Astrocyte (in vitro differentiated cells and primary cell): ENCODE data around the gene NEURL1. TPM values are rescaled to one million over a fixed set of nuclear protein-coding genes. Genes with fewer than 3 reads are reported as not detected.

Experiments used
- DNase-seq: peaks from one replicate; pipeline ENCODE4 v3.0.0-alpha.2; 2010; ENCODE audit warnings: low read depth
- FAIRE-seq: peaks from 2 replicates; lab custom pipeline; 2011; peaks lifted over from hg19 to GRCh38; lab: Jason Lieb, UNC
- H2AFZ ChIP-seq: 2 replicates; pipeline ENCODE4 v1.6.0; 2012; ENCODE audit warnings: low read depth, low read length, inconsistent platforms
- H3K27ac ChIP-seq: 2 replicates; pipeline ENCODE4 v1.5.1; 2011; ENCODE audit warnings: low read depth, low read length, inconsistent platforms
- H3K27me3 ChIP-seq: 2 replicates; pipeline ENCODE4 v1.6.0; 2011; ENCODE audit warnings: low read length, inconsistent platforms; ENCODE audit not compliant: insufficient read depth
- H3K36me3 ChIP-seq: 2 replicates; pipeline ENCODE4 v1.5.1; 2011; ENCODE audit warnings: low read length, inconsistent platforms; ENCODE audit not compliant: insufficient read depth
- H3K4me1 ChIP-seq: 2 replicates; pipeline ENCODE4 v1.5.1; 2011; ENCODE audit warnings: low read length, inconsistent platforms; ENCODE audit not compliant: insufficient read depth
- H3K4me2 ChIP-seq: 2 replicates; pipeline ENCODE4 v1.6.0; 2012; ENCODE audit warnings: low read length, inconsistent platforms
- H3K4me3 ChIP-seq: 2 replicates; pipeline ENCODE4 v1.5.1; 2011; ENCODE audit warnings: low read depth, mild to moderate bottlenecking, low read length, inconsistent platforms; ENCODE audit not compliant: insufficient read depth
- H3K79me2 ChIP-seq: 2 replicates; pipeline ENCODE4 v1.6.0; 2012; ENCODE audit warnings: mild to moderate bottlenecking, low read length, inconsistent platforms; ENCODE audit not compliant: insufficient read depth
- H3K9ac ChIP-seq: 2 replicates; pipeline ENCODE4 v1.6.0; 2012; ENCODE audit warnings: mild to moderate bottlenecking, low read length, inconsistent platforms
- H3K9me3 ChIP-seq: 2 replicates; pipeline ENCODE4 v1.5.1; 2012; ENCODE audit warnings: low read depth, mild to moderate bottlenecking, low read length, inconsistent platforms; ENCODE audit not compliant: insufficient read depth
- H4K20me1 ChIP-seq: 2 replicates; pipeline ENCODE4 v1.6.0; 2012; ENCODE audit warnings: low read length, inconsistent platforms; ENCODE audit not compliant: insufficient read depth
- H3K27ac Mint-ChIP-seq: one replicate; pipeline ENCODE4 v1.8.0; 2021; ENCODE audit warnings: mild to moderate bottlenecking, mixed read lengths; ENCODE audit not compliant: unreplicated experiment
- H3K27me3 Mint-ChIP-seq: one replicate; pipeline ENCODE4 v1.8.0; 2021; ENCODE audit warnings: low read depth, mixed read lengths; ENCODE audit not compliant: unreplicated experiment
- H3K36me3 Mint-ChIP-seq: one replicate; pipeline ENCODE4 v1.8.0; 2021; ENCODE audit warnings: low read depth, mixed read lengths; ENCODE audit not compliant: unreplicated experiment
- H3K4me1 Mint-ChIP-seq: one replicate; pipeline ENCODE4 v1.8.0; 2021; ENCODE audit warnings: low read depth, mixed read lengths; ENCODE audit not compliant: unreplicated experiment
- H3K4me3 Mint-ChIP-seq: one replicate; pipeline ENCODE4 v1.8.0; 2021; ENCODE audit warnings: mild to moderate bottlenecking, moderate library complexity, mixed read lengths; ENCODE audit not compliant: unreplicated experiment
- H3K9me3 Mint-ChIP-seq: one replicate; pipeline ENCODE4 v1.8.0; 2021; ENCODE audit warnings: mild to moderate bottlenecking, mixed read lengths; ENCODE audit not compliant: unreplicated experiment
- CTCF ChIP-seq: IDR thresholded peaks from 2 replicates; pipeline ENCODE4 v1.5.1; 2011; ENCODE audit warnings: low read depth, mild to moderate bottlenecking, inconsistent platforms, low read length, moderate library complexity; ENCODE audit not compliant: insufficient read depth
- EZH2 ChIP-seq: IDR thresholded peaks from 2 replicates; pipeline ENCODE4 v1.6.1; 2012; ENCODE audit warnings: mild to moderate bottlenecking, low read length, inconsistent platforms; ENCODE audit not compliant: insufficient read depth
- total RNA-seq: library from RNA; stranded (reverse); gene quantifications from 2 replicates; pipeline ENCODE4 v1.2.1, GENCODE V29; 2021

The NEURL1 gene
- total RNA-seq, 1 donor from 2014 or later = 1.5 TPM

GRCh38 chr10:103584216-103585010 lies 90.9 kb downstream of the NEURL1 start:
- FAIRE-seq (no peak), DNase-seq (no peak)
- no peak overlapping the region for H3K27ac Mint-ChIP-seq
- H3K9me3 Mint-ChIP-seq = peaks cover 14% of the 10 kb centered on the region
- peaks cover 4% of the 10 kb centered on the region for H3K4me1 Mint-ChIP-seq
- no peaks in the 10 kb centered on the region for H3K4me1 ChIP-seq
- peak; percentile 81 for TF ChIP-seq EZH2
- TF ChIP-seq CTCF = no peak
- peaks cover 8% of the 10 kb centered on the region for H3K9me3 ChIP-seq
- no peak overlapping the region for H3K9ac ChIP-seq
- peaks cover 52% of the 10 kb centered on the region for H3K27me3 ChIP-seq
- peaks cover 45% of the 10 kb centered on the region for H3K27me3 Mint-ChIP-seq
- H2AFZ ChIP-seq = peak overlapping the region; percentile 60
- no peaks in the 10 kb centered on the region for H3K79me2 ChIP-seq
- H3K36me3 Mint-ChIP-seq = peaks cover 7% of the 10 kb centered on the region
- no peaks in the 10 kb centered on the region for H3K36me3 ChIP-seq
- H3K27ac ChIP-seq = no peak overlapping the region
- H3K4me3 ChIP-seq = peak overlapping the region; percentile 42
- H4K20me1 ChIP-seq = no peaks in the 10 kb centered on the region
- peak overlapping the region; percentile 59 for H3K4me2 ChIP-seq
- no peak overlapping the region for H3K4me3 Mint-ChIP-seq

- DNase-seq (no peak), FAIRE-seq (no peak)
- H3K27me3 Mint-ChIP-seq = peaks cover 45% of the 10 kb centered on the region
- Histone ChIP-seq H3K4me2 (peak overlapping the region; percentile 59), H3K4me1 (no peaks in the 10 kb centered on the region), H3K27me3 (peaks cover 48% of the 10 kb centered on the region), H3K9me3 (peaks cover 8% of the 10 kb centered on the region), H2AFZ (peak overlapping the region; percentile 60), H3K36me3 (no peaks in the 10 kb centered on the region), H3K9ac (no peak overlapping the region), H3K79me2 (no peaks in the 10 kb centered on the region), H3K27ac (no peak overlapping the region), H4K20me1 (no peaks in the 10 kb centered on the region), H3K4me3 (no peak overlapping the region)
- H3K9me3 Mint-ChIP-seq = peaks cover 14% of the 10 kb centered on the region
- peaks cover 4% of the 10 kb centered on the region for H3K4me1 Mint-ChIP-seq
- TF ChIP-seq EZH2 (no peak), CTCF (no peak)
- no peak overlapping the region for H3K27ac Mint-ChIP-seq
- no peak overlapping the region for H3K4me3 Mint-ChIP-seq
- H3K36me3 Mint-ChIP-seq = peaks cover 7% of the 10 kb centered on the region
Observed at GRCh38 chr10:103585011-103585405, 91.5 kb downstream of the NEURL1 start.

GRCh38 chr10:103587073-103587472 lies 93.6 kb downstream of the NEURL1 start:
- Histone ChIP-seq H3K27ac (no peak overlapping the region), H3K27me3 (peaks cover 27% of the 10 kb centered on the region), H3K4me3 (no peak overlapping the region), H3K4me2 (no peak overlapping the region), H3K79me2 (no peaks in the 10 kb centered on the region), H3K9me3 (peaks cover 8% of the 10 kb centered on the region), H3K9ac (no peak overlapping the region), H3K4me1 (no peaks in the 10 kb centered on the region), H3K36me3 (no peaks in the 10 kb centered on the region), H4K20me1 (peaks cover under 1% of the 10 kb centered on the region), H2AFZ (no peak overlapping the region)
- Mint-ChIP-seq H3K4me3 (no peak overlapping the region), H3K36me3 (peaks cover 8% of the 10 kb centered on the region), H3K9me3 (peaks cover 14% of the 10 kb centered on the region), H3K27ac (no peak overlapping the region), H3K4me1 (no peaks in the 10 kb centered on the region), H3K27me3 (peaks cover 42% of the 10 kb centered on the region)
- DNase-seq = no peak
- no peak for FAIRE-seq
- TF ChIP-seq CTCF (no peak), EZH2 (no peak)
